GM23338 (cell line): Measurements from ENCODE around the gene NPNT. TPM values are rescaled to one million over a fixed set of nuclear protein-coding genes. Genes with fewer than 3 reads are reported as not detected.
"Not testable (repeated sequence)": the region's sequence is repeated elsewhere in the genome, so short reads cannot be mapped to it uniquely, and the experiment has no call there.

Source experiments
- ATAC-seq: fragments of 200-7000 bp; cut with Tn5 transposase; 3 replicates; pipeline ENCODE4 v1.9.1; 2020
- DNase-seq: peaks from one replicate; pipeline ENCODE4 v3.0.0-alpha.2; 2015; ENCODE audit warnings: low spot score
- H2AFZ ChIP-seq: fragments of 200-600 bp; sonication (generic); 2 replicates; pipeline ENCODE4 v1.8.0; 2016; ENCODE audit warnings: antibody characterized with exemption, mild to moderate bottlenecking, moderate library complexity
- H3F3A ChIP-seq: fragments of 200-600 bp; sonication (generic); replicated peaks from 2 replicates; pipeline ENCODE4 v1.8.0; 2017; ENCODE audit warnings: antibody characterized with exemption, mixed run types, low read depth
- H3K27ac ChIP-seq: fragments of 200-600 bp; sonication (generic); 2 replicates; pipeline ENCODE4 v1.6.1; 2016; ENCODE audit warnings: low read depth
- H3K27me3 ChIP-seq: fragments of 200-600 bp; sonication (generic); 2 replicates; pipeline ENCODE4 v1.8.0; 2016; ENCODE audit warnings: mild to moderate bottlenecking, mixed run types, moderate library complexity; ENCODE audit not compliant: insufficient read depth
- H3K36me3 ChIP-seq: fragments of 200-600 bp; sonication (generic); 2 replicates; pipeline ENCODE4 v1.8.0; 2016; ENCODE audit warnings: mild to moderate bottlenecking; ENCODE audit not compliant: insufficient read depth
- H3K4me1 ChIP-seq: fragments of 200-600 bp; sonication (generic); 2 replicates; pipeline ENCODE4 v1.8.0; 2016; ENCODE audit warnings: mild to moderate bottlenecking, moderate library complexity; ENCODE audit not compliant: insufficient read depth
- H3K4me2 ChIP-seq: fragments of 200-600 bp; sonication (generic); 2 replicates; pipeline ENCODE4 v1.7.1; 2017; ENCODE audit warnings: mixed run types
- H3K4me3 ChIP-seq: fragments of 200-600 bp; sonication (generic); 2 replicates; pipeline ENCODE4 v1.6.1; 2016; ENCODE audit warnings: mixed run types
- H3K79me2 ChIP-seq: fragments of 200-600 bp; sonication (generic); replicated peaks from 2 replicates; pipeline ENCODE4 v1.8.0; 2017; ENCODE audit warnings: mild to moderate bottlenecking; ENCODE audit not compliant: insufficient read depth
- H3K9me2 ChIP-seq: fragments of 200-600 bp; sonication (generic); 2 replicates; pipeline ENCODE4 v1.8.0; 2017; ENCODE audit not compliant: insufficient read depth
- H4K20me1 ChIP-seq: fragments of 200-600 bp; sonication (generic); replicated peaks from 2 replicates; pipeline ENCODE4 v1.8.0; 2017; ENCODE audit warnings: mild to moderate bottlenecking; ENCODE audit not compliant: insufficient read depth
- H3K27ac Mint-ChIP-seq: 2 replicates; pipeline ENCODE4 v1.8.0; 2020; ENCODE audit warnings: inconsistent platforms, mild to moderate bottlenecking, moderate library complexity, mixed read lengths
- H3K27me3 Mint-ChIP-seq: 3 replicates; pipeline ENCODE4 v1.8.0; 2022; ENCODE audit warnings: low read depth, mild to moderate bottlenecking, moderate library complexity, mixed read lengths, inconsistent platforms; ENCODE audit not compliant: insufficient read depth, poor library complexity
- H3K36me3 Mint-ChIP-seq: 3 replicates; pipeline ENCODE4 v1.8.0; 2021; ENCODE audit warnings: low read depth, mild to moderate bottlenecking, inconsistent platforms, moderate library complexity, mixed read lengths
- H3K4me1 Mint-ChIP-seq: 3 replicates; pipeline ENCODE4 v1.8.0; 2020; ENCODE audit warnings: mild to moderate bottlenecking, inconsistent platforms, mixed read lengths
- H3K4me3 Mint-ChIP-seq: 3 replicates; pipeline ENCODE4 v1.8.0; 2021; ENCODE audit warnings: moderate library complexity, mild to moderate bottlenecking, inconsistent platforms, mixed read lengths
- H3K9me3 Mint-ChIP-seq: 3 replicates; pipeline ENCODE4 v1.8.0; 2020; ENCODE audit warnings: moderate library complexity, mild to moderate bottlenecking, inconsistent platforms, mixed read lengths
- CREB1 ChIP-seq: fragments of 250-450 bp; sonication (Bioruptor Pico); IDR thresholded peaks from 2 replicates; pipeline ENCODE4 v1.5.0; 2020; ENCODE audit warnings: low read depth, mild to moderate bottlenecking, moderate library complexity
- EZH2phosphoT487 ChIP-seq: fragments of 200-600 bp; sonication (generic); IDR thresholded peaks from one replicate; pipeline ENCODE4 v1.8.1; 2018; ENCODE audit warnings: antibody characterized with exemption; ENCODE audit not compliant: unreplicated experiment
- JUNB ChIP-seq: IDR thresholded peaks from one replicate; pipeline ENCODE4 v1.6.1; 2016; ENCODE audit warnings: antibody characterized with exemption; ENCODE audit not compliant: unreplicated experiment
- NANOG ChIP-seq: IDR thresholded peaks from 2 replicates; pipeline ENCODE4 v1.6.1; 2016; ENCODE audit warnings: antibody characterized with exemption, borderline replicate concordance
- POLR2AphosphoS5 ChIP-seq: IDR thresholded peaks from 2 replicates; pipeline ENCODE4 v1.6.1; 2016; ENCODE audit warnings: antibody characterized with exemption, low read depth
- STAT1 ChIP-seq: IDR thresholded peaks from one replicate; pipeline ENCODE4 v1.6.1; 2016; ENCODE audit warnings: antibody characterized with exemption; ENCODE audit not compliant: unreplicated experiment
- ZNF114 ChIP-seq: fragments of 250-450 bp; sonication (Bioruptor Pico); IDR thresholded peaks from 2 replicates; pipeline ENCODE4 v1.5.0; 2020; ENCODE audit warnings: mild to moderate bottlenecking, moderate library complexity
- ZNF331 ChIP-seq: fragments of 250-450 bp; sonication (Bioruptor Pico); IDR thresholded peaks from 2 replicates; pipeline ENCODE4 v1.5.0; 2020; ENCODE audit warnings: low read depth, mild to moderate bottlenecking, moderate library complexity
- polyA plus RNA-seq: library from polyadenylated mRNA; unstranded; fragments of >200 nt; fragmentation: Nextera tagmentation; extraction: Ambion mirVana; gene quantifications from 2 replicates; pipeline ENCODE4 v1.2.1, GENCODE V29; 2016
- total RNA-seq: library from RNA; depleted of rRNA; stranded (reverse); fragments of >200 nt; shearing (Covaris generic); gene quantifications from 2 replicates; pipeline ENCODE4 v1.2.3, GENCODE V29; 2014
- TF ChIP-seq, protein P1 (sequence below): IDR thresholded peaks from one replicate; pipeline ENCODE4 v1.6.1; 2018; ENCODE audit warnings: antibody characterized with exemption; ENCODE audit not compliant: unreplicated experiment
- TF ChIP-seq, protein P2 (sequence below): fragments of 250-450 bp; sonication (Bioruptor Pico); IDR thresholded peaks from 2 replicates; pipeline ENCODE4 v1.5.0; 2020; ENCODE audit warnings: mild to moderate bottlenecking, moderate library complexity
- TF ChIP-seq, protein P3 (sequence below), 2 experiments: fragments of 200-600 bp in 1 of 2; sonication (generic) in 1 of 2; conservative IDR thresholded peaks; 2 replicates each; pipeline versions ENCODE4 v1.5.1 to v1.6.1; 2016 to 2017; ENCODE audit warnings: antibody characterized with exemption in 2 of 2, low read depth in 2 of 2, mild to moderate bottlenecking in 2 of 2, moderate library complexity in 1 of 2

Gene NPNT
- total and polyA plus RNA-seq, 2 experiments from 2014 or later, result 1.4 TPM

DNA sequence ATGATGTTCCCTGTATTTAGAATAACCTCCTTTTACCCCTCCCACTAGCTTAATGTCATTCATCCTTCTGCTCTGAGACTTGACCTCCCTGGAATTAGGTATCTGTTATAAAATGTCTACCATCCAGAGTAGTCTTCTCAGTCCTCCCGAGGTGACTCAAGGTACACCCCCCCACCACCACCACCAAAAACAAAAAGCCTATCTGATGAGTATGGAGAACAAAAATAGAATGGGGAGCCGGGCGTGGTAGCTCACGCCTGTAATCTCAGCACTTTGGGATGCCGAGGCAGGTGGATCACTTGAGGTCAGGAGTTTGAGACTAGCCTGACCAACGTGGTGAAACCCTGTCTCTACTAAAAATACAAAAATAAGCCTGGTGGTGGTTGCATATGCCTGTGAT is 46.9 kb upstream of the NPNT start:
- not testable (repeated sequence) for H3K4me3 ChIP-seq, ATAC-seq, H3K36me3 ChIP-seq, H3K36me3 Mint-ChIP-seq, H3K4me2 ChIP-seq, H3K4me1 ChIP-seq, H3F3A ChIP-seq, H3K4me3 Mint-ChIP-seq, H3K27me3 ChIP-seq, H3K9me2 ChIP-seq, H3K79me2 ChIP-seq, H4K20me1 ChIP-seq, H3K27me3 Mint-ChIP-seq, H2AFZ ChIP-seq, DNase-seq, H3K27ac ChIP-seq, H3K27ac Mint-ChIP-seq
- H3K9me3 Mint-ChIP-seq, result peaks cover 13% of the 10 kb centered on the region; the same call in 2 of the 3 replicates
- peaks cover 13% of the 10 kb centered on the region; the same call in 2 of the 3 replicates for H3K4me1 Mint-ChIP-seq

DNA sequence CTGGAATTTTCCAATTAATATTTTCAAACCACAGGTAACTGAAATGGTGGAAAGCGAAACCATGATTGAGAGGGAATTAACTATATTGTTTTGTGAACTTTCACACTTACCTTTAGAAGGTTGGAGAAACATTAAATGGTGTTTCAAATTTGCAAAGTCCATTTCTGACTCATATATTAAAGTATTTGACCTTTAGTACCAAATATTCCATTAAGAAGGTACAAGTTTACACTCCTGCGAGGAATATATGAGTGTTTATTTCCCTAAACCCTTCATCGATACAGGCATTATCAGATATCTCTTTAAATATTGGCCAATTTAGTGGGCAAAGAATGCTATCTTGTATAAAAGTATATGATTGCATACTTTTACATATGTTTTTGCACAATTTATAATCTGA is 44.1 kb upstream of the NPNT start:
- no peaks in the 10 kb centered on the region for H3K4me1 ChIP-seq
- H3K9me2 ChIP-seq, result 0 out of 2 replicates have a peak, but pooled peaks cover 7% of the 10 kb centered on the region
- H3K79me2 ChIP-seq, result no peaks in the 10 kb centered on the region
- H3K4me1 Mint-ChIP-seq, result no peaks in the 10 kb centered on the region
- no peaks in the 10 kb centered on the region for H3K27me3 ChIP-seq
- no peak overlapping the region for H3K27ac Mint-ChIP-seq
- peaks cover 23% of the 10 kb centered on the region; the same call in 1 of the 3 replicates for H3K36me3 Mint-ChIP-seq
- H3K27ac ChIP-seq, result no peak overlapping the region
- H3K9me3 Mint-ChIP-seq, result peaks cover 27% of the 10 kb centered on the region
- no peak for ATAC-seq
- no peak overlapping the region for H3K4me3 Mint-ChIP-seq
- H3K4me3 ChIP-seq, result no peak overlapping the region
- no peak overlapping the region for H3K4me2 ChIP-seq
- H3K36me3 ChIP-seq, result no peaks in the 10 kb centered on the region
- no peak for DNase-seq
- no peaks in the 10 kb centered on the region for H4K20me1 ChIP-seq
- no peaks in the 10 kb centered on the region for H3K27me3 Mint-ChIP-seq
- no peaks in the 10 kb centered on the region for H3F3A ChIP-seq
- no peak overlapping the region for H2AFZ ChIP-seq
- TF ChIP-seq, protein P1, sequence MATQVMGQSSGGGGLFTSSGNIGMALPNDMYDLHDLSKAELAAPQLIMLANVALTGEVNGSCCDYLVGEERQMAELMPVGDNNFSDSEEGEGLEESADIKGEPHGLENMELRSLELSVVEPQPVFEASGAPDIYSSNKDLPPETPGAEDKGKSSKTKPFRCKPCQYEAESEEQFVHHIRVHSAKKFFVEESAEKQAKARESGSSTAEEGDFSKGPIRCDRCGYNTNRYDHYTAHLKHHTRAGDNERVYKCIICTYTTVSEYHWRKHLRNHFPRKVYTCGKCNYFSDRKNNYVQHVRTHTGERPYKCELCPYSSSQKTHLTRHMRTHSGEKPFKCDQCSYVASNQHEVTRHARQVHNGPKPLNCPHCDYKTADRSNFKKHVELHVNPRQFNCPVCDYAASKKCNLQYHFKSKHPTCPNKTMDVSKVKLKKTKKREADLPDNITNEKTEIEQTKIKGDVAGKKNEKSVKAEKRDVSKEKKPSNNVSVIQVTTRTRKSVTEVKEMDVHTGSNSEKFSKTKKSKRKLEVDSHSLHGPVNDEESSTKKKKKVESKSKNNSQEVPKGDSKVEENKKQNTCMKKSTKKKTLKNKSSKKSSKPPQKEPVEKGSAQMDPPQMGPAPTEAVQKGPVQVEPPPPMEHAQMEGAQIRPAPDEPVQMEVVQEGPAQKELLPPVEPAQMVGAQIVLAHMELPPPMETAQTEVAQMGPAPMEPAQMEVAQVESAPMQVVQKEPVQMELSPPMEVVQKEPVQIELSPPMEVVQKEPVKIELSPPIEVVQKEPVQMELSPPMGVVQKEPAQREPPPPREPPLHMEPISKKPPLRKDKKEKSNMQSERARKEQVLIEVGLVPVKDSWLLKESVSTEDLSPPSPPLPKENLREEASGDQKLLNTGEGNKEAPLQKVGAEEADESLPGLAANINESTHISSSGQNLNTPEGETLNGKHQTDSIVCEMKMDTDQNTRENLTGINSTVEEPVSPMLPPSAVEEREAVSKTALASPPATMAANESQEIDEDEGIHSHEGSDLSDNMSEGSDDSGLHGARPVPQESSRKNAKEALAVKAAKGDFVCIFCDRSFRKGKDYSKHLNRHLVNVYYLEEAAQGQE, result no peak
- TF ChIP-seq POLR2AphosphoS5 (no peak), JUNB (no peak), CREB1 (CRISPR knock-in tag) (no peak), NANOG (no peak), EZH2phosphoT487 (no peak), ZNF331 (CRISPR knock-in tag) (no peak), STAT1 (no peak), ZNF114 (no peak)
- TF ChIP-seq, protein P2, sequence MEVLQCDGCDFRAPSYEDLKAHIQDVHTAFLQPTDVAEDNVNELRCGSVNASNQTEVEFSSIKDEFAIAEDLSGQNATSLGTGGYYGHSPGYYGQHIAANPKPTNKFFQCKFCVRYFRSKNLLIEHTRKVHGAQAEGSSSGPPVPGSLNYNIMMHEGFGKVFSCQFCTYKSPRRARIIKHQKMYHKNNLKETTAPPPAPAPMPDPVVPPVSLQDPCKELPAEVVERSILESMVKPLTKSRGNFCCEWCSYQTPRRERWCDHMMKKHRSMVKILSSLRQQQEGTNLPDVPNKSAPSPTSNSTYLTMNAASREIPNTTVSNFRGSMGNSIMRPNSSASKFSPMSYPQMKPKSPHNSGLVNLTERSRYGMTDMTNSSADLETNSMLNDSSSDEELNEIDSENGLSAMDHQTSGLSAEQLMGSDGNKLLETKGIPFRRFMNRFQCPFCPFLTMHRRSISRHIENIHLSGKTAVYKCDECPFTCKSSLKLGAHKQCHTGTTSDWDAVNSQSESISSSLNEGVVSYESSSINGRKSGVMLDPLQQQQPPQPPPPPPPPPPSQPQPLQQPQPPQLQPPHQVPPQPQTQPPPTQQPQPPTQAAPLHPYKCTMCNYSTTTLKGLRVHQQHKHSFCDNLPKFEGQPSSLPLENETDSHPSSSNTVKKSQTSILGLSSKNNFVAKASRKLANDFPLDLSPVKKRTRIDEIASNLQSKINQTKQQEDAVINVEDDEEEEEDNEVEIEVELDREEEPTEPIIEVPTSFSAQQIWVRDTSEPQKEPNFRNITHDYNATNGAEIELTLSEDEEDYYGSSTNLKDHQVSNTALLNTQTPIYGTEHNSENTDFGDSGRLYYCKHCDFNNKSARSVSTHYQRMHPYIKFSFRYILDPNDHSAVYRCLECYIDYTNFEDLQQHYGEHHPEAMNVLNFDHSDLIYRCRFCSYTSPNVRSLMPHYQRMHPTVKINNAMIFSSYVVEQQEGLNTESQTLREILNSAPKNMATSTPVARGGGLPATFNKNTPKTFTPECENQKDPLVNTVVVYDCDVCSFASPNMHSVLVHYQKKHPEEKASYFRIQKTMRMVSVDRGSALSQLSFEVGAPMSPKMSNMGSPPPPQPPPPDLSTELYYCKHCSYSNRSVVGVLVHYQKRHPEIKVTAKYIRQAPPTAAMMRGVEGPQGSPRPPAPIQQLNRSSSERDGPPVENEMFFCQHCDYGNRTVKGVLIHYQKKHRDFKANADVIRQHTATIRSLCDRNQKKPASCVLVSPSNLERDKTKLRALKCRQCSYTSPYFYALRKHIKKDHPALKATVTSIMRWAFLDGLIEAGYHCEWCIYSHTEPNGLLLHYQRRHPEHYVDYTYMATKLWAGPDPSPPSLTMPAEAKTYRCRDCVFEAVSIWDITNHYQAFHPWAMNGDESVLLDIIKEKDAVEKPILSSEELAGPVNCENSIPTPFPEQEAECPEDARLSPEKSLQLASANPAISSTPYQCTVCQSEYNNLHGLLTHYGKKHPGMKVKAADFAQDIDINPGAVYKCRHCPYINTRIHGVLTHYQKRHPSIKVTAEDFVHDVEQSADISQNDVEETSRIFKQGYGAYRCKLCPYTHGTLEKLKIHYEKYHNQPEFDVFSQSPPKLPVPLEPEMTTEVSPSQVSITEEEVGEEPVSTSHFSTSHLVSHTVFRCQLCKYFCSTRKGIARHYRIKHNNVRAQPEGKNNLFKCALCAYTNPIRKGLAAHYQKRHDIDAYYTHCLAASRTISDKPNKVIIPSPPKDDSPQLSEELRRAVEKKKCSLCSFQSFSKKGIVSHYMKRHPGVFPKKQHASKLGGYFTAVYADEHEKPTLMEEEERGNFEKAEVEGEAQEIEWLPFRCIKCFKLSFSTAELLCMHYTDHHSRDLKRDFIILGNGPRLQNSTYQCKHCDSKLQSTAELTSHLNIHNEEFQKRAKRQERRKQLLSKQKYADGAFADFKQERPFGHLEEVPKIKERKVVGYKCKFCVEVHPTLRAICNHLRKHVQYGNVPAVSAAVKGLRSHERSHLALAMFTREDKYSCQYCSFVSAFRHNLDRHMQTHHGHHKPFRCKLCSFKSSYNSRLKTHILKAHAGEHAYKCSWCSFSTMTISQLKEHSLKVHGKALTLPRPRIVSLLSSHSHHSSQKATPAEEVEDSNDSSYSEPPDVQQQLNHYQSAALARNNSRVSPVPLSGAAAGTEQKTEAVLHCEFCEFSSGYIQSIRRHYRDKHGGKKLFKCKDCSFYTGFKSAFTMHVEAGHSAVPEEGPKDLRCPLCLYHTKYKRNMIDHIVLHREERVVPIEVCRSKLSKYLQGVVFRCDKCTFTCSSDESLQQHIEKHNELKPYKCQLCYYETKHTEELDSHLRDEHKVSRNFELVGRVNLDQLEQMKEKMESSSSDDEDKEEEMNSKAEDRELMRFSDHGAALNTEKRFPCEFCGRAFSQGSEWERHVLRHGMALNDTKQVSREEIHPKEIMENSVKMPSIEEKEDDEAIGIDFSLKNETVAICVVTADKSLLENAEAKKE (CRISPR knock-in tag), result no peak
- TF ChIP-seq, protein P3, sequence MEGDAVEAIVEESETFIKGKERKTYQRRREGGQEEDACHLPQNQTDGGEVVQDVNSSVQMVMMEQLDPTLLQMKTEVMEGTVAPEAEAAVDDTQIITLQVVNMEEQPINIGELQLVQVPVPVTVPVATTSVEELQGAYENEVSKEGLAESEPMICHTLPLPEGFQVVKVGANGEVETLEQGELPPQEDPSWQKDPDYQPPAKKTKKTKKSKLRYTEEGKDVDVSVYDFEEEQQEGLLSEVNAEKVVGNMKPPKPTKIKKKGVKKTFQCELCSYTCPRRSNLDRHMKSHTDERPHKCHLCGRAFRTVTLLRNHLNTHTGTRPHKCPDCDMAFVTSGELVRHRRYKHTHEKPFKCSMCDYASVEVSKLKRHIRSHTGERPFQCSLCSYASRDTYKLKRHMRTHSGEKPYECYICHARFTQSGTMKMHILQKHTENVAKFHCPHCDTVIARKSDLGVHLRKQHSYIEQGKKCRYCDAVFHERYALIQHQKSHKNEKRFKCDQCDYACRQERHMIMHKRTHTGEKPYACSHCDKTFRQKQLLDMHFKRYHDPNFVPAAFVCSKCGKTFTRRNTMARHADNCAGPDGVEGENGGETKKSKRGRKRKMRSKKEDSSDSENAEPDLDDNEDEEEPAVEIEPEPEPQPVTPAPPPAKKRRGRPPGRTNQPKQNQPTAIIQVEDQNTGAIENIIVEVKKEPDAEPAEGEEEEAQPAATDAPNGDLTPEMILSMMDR (conservative IDR thresholded peaks at IDR 0.05; ENCODE audit: low read depth in 2 of 2), result no peak
